HepG2 (cell line): Measurements from ENCODE around the gene KRT81. TPM values are rescaled to one million over a fixed set of nuclear protein-coding genes. Genes with fewer than 3 reads are reported as not detected.

Source experiments
- ATAC-seq: fragments of 200-7000 bp; cut with Tn5 transposase; 3 replicates; pipeline ENCODE4 v1.9.1; 2020; ENCODE audit warnings: mild to moderate bottlenecking, moderate library complexity
- BruUV-seq: library from RNA; stranded (reverse); fragments of 400-500 nt; replicated peaks from 2 replicates; lab custom pipeline; 2021; lab: Mats Ljungman, UMichigan
- CTCF ChIA-PET: fragments of 300-600 bp; formaldehyde crosslinking; extraction: SDS; loops from one replicate; lab custom pipeline; 2021; ENCODE audit warnings: low total read pairs, inconsistent platforms, low intra/inter-chr PET ratio; lab: Yijun Ruan, JAX
- POLR2A ChIA-PET: fragments of 350-600 bp; sonication (Branson Sonifier 250); formaldehyde crosslinking; loops from one replicate; lab custom pipeline; 2020; ENCODE audit warnings: antibody characterized with exemption, inconsistent platforms; lab: Yijun Ruan, JAX
- DNase-seq: peaks from one replicate; pipeline ENCODE4 v3.0.0-alpha.2; 2015; ENCODE audit warnings: low spot score
- FAIRE-seq: peaks from 3 replicates; lab custom pipeline; 2011; peaks lifted over from hg19 to GRCh38; lab: Jason Lieb, UNC
- H2AFZ ChIP-seq: one replicate; pipeline ENCODE4 v1.6.1; 2011; ENCODE audit warnings: low read length, inconsistent platforms
- H3K27ac ChIP-seq: fragments of 300-600 bp; 3 replicates; pipeline ENCODE4 v1.8.0; 2011; ENCODE audit warnings: mixed run types, mild to moderate bottlenecking, mixed read lengths, low read length, inconsistent platforms; ENCODE audit not compliant: insufficient read depth; ENCODE audit errors: extremely low read length
- H3K27me3 ChIP-seq, 2 experiments: fragments of 200-600 bp in 1 of 2; 2 replicates in 1 of 2; 3 replicates in 1 of 2; pipeline versions ENCODE4 v1.6.0 to v1.8.0; 2011; ENCODE audit warnings: low read length in 2 of 2, mild to moderate bottlenecking in 2 of 2, moderate library complexity in 2 of 2, inconsistent platforms in 1 of 2; ENCODE audit not compliant: insufficient read depth in 2 of 2, control insufficient read depth in 1 of 2
- H3K36me3 ChIP-seq, 2 experiments: fragments of 200-600 bp in 1 of 2; replicated peaks in 1 of 2; 2 replicates in 1 of 2; 3 replicates in 1 of 2; pipeline versions ENCODE4 v1.5.1 to v1.8.0; 2011; ENCODE audit warnings: low read length in 2 of 2, inconsistent platforms in 1 of 2; ENCODE audit not compliant: insufficient read depth in 2 of 2, control insufficient read depth in 1 of 2
- H3K4me1 ChIP-seq: 2 replicates; pipeline ENCODE4 v1.5.1; 2012; ENCODE audit warnings: low read length, inconsistent platforms; ENCODE audit not compliant: insufficient read depth
- H3K4me2 ChIP-seq: 2 replicates; pipeline ENCODE4 v1.6.0; 2011; ENCODE audit warnings: low read depth, low read length, inconsistent platforms
- H3K4me3 ChIP-seq, 3 experiments: fragments of 200-600 bp in 1 of 3; sonication (generic), shearing (Covaris generic) in 1 of 3; replicated peaks in 1 of 3; 2 replicates each; pipeline ENCODE4 v1.5.1; 2011 to 2016; ENCODE audit warnings: low read length in 3 of 3, inconsistent platforms in 2 of 3, low read depth in 2 of 3, mild to moderate bottlenecking in 2 of 3, control low read depth in 1 of 3, mixed read lengths in 1 of 3; ENCODE audit not compliant: insufficient read depth in 1 of 3
- H3K79me2 ChIP-seq: one replicate; pipeline ENCODE4 v1.6.1; 2011; ENCODE audit warnings: low read length, inconsistent platforms; ENCODE audit not compliant: insufficient read depth
- H3K9ac ChIP-seq: 2 replicates; pipeline ENCODE4 v1.6.0; 2011; ENCODE audit warnings: mild to moderate bottlenecking, low read depth, low read length, inconsistent platforms; ENCODE audit not compliant: insufficient read depth
- H3K9me3 ChIP-seq: 2 replicates; pipeline ENCODE4 v1.5.1; 2012; ENCODE audit warnings: mild to moderate bottlenecking, low read length
- H4K20me1 ChIP-seq: 2 replicates; pipeline ENCODE4 v1.6.0; 2011; ENCODE audit warnings: inconsistent platforms, mild to moderate bottlenecking, low read length, moderate library complexity; ENCODE audit not compliant: insufficient read depth
- HOXA5 ChIP-seq: sonication (generic); formaldehyde crosslinking; IDR thresholded peaks from 2 replicates; pipeline ENCODE4 v1.4.0; 2020; ENCODE audit warnings: missing genetic modification reagents
- TBX2 ChIP-seq: sonication (generic); formaldehyde crosslinking; IDR thresholded peaks from 2 replicates; pipeline ENCODE4 v1.5.0; 2020; ENCODE audit warnings: missing genetic modification reagents, mild to moderate bottlenecking, borderline replicate concordance
- WGBS: methylation state at CpG from one replicate; pipeline ENCODE4 v1.1.6; 2017; ENCODE audit warnings: low lambda C conversion rate; 5-methylcytosine and 5-hydroxymethylcytosine counted together
- in situ Hi-C: cut with HindIII; loops from 2 replicates; pipeline ENCODE4 v1.10.0; 2017; ENCODE audit warnings: low pct_unique_long_range_greater_than_20kb; ENCODE audit not compliant: extremely low pct_ligation_motif_present
- intact Hi-C: fragments of 100-400 bp; cut with micrococcal nuclease; formaldehyde crosslinking; loops from one replicate; pipeline ENCODE4 v1.10.0; 2022; ENCODE audit not compliant: unreplicated experiment
- polyA plus RNA-seq, 8 experiments: library from polyadenylated mRNA; depleted of rRNA in 3 of 8; stranded (reverse) in 7 of 8; unstranded in 1 of 8; fragments of >200 nt; fragmentation: Illumina TruSeq in 4 of 8; extraction: Trizol in 4 of 8; gene quantifications; 2 replicates each; pipeline versions ENCODE4 v1.2.1 to v1.2.3, GENCODE V29; 2011 to 2016; ENCODE audit warnings: low read depth in 4 of 8, missing spikeins in 1 of 8, mixed read lengths in 1 of 8; ENCODE audit not compliant: insufficient read depth in 1 of 8
- total RNA-seq, 5 experiments: library from RNA; depleted of rRNA; stranded (reverse); fragments of >200 nt; fragmentation: Illumina TruSeq; extraction: Trizol; gene quantifications; 2 replicates each; pipeline ENCODE4 v1.2.3, GENCODE V29; 2016; ENCODE audit warnings: low read depth in 1 of 5
- TF ChIP-seq, protein P1 (sequence below): sonication (generic); formaldehyde crosslinking; IDR thresholded peaks from 2 replicates; pipeline ENCODE4 v1.8.0; 2022; ENCODE audit warnings: low read depth, missing genetic modification reagents
- TF ChIP-seq, protein P2 (sequence below): IDR thresholded peaks from 2 replicates; pipeline ENCODE4 v1.6.1; 2016; ENCODE audit warnings: low read depth, borderline replicate concordance
- TF ChIP-seq, protein P3 (sequence below): sonication (generic); formaldehyde crosslinking; IDR thresholded peaks from one replicate; pipeline ENCODE4 v1.5.1; 2020; ENCODE audit warnings: mild to moderate bottlenecking, missing genetic modification reagents; ENCODE audit errors: not compliant biosample characterization

KRT81 gene
- total and polyA plus RNA-seq, 2 of the 13 experiments (the other 11 are each of a cell fraction or from before 2014, with no cell fraction given), result not detected

DNA sequence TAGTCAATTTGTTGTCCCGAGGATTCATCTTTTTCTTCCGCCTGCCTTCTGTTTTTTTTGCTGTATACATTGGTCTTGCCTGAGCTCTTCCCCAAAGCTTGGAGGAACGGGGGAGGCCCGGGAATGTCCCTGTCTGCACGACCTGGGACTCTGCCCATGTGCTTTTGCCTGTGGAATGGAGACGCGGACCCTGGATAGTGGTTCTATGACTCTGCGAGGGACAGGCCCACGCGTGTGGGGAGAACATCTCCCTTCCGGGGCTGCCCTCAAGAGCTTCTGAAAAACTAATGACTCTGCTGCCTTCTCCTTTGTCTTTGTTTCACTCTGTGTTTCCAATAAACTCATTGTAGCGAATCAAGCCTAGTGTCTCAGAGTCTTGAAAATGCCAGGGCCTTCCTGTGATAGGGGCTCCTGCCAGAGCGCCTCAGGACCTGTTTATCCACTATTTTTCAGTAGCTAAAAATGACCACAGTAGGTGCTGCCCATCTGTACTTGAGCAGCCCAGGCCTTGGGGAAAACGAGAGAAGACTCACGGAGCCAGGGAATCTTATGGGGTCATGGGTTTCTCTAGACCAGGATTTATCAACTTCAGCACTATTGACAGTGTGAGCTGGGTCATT, 17.6 kb upstream of the KRT81 start:
- H3K9ac ChIP-seq, result no peak overlapping the region
- ChIA-PET POLR2A (no interaction called here), CTCF (no interaction called here)
- no peak overlapping the region for H2AFZ ChIP-seq
- intact Hi-C loops (loop anchor here (5.0 kb wide), 1 partner anchor 57 kb away; no protein-coding TSS in a partner anchor), in situ Hi-C loops (no loop called here)
- WGBS, result 42% methylated on average over 15 of the region's 15 CpGs
- ATAC-seq (no peak), FAIRE-seq (no peak), DNase-seq (no peak)
- TF ChIP-seq, protein P1, sequence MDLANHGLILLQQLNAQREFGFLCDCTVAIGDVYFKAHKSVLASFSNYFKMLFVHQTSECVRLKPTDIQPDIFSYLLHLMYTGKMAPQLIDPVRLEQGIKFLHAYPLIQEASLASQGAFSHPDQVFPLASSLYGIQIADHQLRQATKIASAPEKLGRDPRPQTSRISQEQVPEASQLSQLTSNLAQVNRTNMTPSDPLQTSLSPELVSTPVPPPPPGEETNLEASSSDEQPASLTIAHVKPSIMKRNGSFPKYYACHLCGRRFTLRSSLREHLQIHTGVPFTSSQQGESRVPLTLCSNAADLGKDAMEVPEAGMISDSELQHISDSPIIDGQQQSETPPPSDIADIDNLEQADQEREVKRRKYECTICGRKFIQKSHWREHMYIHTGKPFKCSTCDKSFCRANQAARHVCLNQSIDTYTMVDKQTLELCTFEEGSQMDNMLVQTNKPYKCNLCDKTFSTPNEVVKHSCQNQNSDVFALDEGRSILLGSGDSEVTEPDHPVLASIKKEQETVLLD (CRISPR knock-in tag), result no peak
- no peak for TF ChIP-seq HOXA5 (CRISPR knock-in tag)
- TF ChIP-seq, protein P2, sequence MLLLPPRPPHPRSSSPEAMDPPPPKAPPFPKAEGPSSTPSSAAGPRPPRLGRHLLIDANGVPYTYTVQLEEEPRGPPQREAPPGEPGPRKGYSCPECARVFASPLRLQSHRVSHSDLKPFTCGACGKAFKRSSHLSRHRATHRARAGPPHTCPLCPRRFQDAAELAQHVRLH, result no peak
- TF ChIP-seq, protein P3, sequence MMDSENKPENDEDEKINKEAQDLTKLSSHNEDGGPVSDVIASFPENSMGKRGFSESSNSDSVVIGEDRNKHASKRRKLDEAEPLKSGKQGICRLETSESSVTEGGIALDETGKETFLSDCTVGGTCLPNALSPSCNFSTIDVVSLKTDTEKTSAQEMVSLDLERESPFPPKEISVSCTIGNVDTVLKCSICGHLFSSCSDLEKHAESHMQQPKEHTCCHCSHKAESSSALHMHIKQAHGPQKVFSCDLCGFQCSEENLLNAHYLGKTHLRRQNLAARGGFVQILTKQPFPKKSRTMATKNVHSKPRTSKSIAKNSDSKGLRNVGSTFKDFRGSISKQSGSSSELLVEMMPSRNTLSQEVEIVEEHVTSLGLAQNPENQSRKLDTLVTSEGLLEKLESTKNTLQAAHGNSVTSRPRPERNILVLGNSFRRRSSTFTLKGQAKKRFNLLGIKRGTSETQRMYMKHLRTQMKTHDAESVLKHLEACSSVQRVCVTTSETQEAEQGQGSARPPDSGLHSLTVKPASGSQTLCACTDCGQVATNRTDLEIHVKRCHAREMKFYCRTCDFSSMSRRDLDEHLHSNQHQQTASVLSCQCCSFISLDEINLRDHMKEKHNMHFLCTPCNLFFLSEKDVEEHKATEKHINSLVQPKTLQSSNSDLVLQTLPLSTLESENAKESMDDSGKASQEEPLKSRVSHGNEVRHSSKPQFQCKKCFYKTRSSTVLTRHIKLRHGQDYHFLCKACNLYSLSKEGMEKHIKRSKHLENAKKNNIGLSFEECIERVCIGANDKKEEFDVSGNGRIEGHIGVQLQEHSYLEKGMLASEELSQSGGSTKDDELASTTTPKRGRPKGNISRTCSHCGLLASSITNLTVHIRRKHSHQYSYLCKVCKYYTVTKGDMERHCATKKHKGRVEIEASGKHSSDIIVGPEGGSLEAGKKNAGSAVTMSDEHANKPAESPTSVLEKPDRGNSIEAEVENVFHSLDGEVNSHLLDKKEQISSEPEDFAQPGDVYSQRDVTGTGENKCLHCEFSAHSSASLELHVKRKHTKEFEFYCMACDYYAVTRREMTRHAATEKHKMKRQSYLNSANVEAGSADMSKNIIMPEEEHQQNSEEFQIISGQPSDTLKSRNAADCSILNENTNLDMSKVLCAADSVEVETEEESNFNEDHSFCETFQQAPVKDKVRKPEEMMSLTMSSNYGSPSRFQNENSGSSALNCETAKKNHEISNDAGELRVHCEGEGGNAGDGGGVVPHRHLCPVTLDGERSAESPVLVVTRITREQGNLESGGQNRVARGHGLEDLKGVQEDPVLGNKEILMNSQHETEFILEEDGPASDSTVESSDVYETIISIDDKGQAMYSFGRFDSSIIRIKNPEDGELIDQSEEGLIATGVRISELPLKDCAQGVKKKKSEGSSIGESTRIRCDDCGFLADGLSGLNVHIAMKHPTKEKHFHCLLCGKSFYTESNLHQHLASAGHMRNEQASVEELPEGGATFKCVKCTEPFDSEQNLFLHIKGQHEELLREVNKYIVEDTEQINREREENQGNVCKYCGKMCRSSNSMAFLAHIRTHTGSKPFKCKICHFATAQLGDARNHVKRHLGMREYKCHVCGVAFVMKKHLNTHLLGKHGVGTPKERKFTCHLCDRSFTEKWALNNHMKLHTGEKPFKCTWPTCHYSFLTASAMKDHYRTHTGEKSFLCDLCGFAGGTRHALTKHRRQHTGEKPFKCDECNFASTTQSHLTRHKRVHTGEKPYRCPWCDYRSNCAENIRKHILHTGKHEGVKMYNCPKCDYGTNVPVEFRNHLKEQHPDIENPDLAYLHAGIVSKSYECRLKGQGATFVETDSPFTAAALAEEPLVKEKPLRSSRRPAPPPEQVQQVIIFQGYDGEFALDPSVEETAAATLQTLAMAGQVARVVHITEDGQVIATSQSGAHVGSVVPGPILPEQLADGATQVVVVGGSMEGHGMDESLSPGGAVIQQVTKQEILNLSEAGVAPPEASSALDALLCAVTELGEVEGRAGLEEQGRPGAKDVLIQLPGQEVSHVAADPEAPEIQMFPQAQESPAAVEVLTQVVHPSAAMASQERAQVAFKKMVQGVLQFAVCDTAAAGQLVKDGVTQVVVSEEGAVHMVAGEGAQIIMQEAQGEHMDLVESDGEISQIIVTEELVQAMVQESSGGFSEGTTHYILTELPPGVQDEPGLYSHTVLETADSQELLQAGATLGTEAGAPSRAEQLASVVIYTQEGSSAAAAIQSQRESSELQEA (CRISPR knock-in tag), result no peak
- no peak for TF ChIP-seq TBX2 (CRISPR knock-in tag)
- no peaks in the 10 kb centered on the region for H3K79me2 ChIP-seq
- peak overlapping the region in 1 of 3 experiments; percentile 44; a peak in 1 of 6 replicates for H3K4me3 ChIP-seq
- peaks cover 0 to 42% of the 10 kb centered on the region in 2 experiments; a peak in 3 of 5 replicates for H3K27me3 ChIP-seq
- no TSS peak for BruUV-seq
- peaks cover 21% of the 10 kb centered on the region for H3K4me1 ChIP-seq
- H3K27ac ChIP-seq, result no peak overlapping the region
- H3K4me2 ChIP-seq, result no peak overlapping the region
- no peaks in the 10 kb centered on the region for H3K9me3 ChIP-seq
- no peaks in the 10 kb centered on the region for H4K20me1 ChIP-seq
- no peaks in the 10 kb centered on the region for H3K36me3 ChIP-seq
